ENCODE results near the gene CAB39L.

CAB39L gene

GRCh38 chr13:49395878-49396380 is 47.9 kb downstream of the CAB39L start:
- no peak for DNase-seq

DNA sequence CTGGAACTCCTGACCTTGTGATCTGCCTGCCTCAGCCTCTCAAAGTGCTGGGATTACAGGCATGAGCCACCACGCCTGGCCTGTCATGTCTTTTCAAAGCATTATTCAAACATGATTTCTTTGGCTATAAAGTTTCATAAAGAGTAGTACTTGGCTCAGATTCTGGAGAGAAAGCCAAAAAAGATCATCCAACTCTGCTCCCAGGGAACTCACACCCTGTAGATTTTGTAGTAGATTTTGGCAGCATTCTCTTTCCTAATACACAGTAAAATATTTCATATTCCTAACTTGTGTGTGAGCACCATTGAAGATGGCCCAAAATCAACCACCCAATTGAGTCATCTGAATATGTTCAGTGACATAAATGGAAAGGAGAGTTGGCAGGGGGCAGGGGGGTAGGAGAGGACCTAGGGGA is 48.4 kb downstream of the CAB39L start:
- DNase-seq, result no peak

DNA sequence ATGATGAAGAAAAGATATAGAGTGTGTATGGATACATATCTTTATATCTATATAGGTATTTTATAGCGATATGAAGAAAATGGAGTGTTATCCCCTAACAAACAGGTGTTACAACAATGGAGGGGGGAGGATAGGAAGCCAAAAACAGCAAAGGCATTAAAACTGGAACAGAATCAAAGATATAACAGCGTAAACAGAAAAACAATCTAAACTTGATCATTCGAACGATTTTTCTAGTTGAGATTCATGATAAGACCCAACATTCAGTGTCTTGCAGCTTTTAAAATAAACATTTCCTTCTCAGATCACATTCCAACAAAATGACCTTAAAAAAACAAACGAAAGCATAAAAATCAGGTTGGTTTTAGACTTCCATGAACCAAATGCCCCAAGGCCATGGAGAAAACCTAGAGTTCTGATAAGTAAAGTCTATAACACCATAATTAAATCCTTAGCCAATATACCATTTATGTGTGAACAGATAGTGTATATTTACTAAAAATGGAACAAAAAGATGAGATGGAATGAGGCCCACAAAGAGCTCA is 55.7 kb downstream of the CAB39L start:
- DNase-seq, result no peak

DNA sequence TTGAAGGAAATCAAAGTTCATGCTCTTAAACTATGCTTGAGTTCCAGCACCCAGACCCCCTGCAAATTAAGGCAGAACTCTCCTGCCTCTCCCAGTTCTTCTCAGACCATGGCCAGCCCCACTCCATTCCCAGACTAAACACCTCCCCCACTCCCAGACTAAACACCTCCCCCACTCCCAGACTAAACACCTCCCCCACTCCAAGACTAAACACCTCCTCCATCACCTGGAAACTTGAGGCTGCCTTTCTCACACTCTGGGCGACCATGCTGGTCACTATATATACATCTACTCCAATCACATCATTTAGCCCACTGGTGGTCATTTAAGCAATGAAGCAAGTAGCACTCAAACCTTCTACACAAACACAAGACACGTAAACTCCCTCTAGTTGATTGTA is 57.2 kb downstream of the CAB39L start:
- DNase-seq, result no peak

GRCh38 chr13:49376121-49376520 is 67.7 kb downstream of the CAB39L start:
- no peak for DNase-seq

DNA sequence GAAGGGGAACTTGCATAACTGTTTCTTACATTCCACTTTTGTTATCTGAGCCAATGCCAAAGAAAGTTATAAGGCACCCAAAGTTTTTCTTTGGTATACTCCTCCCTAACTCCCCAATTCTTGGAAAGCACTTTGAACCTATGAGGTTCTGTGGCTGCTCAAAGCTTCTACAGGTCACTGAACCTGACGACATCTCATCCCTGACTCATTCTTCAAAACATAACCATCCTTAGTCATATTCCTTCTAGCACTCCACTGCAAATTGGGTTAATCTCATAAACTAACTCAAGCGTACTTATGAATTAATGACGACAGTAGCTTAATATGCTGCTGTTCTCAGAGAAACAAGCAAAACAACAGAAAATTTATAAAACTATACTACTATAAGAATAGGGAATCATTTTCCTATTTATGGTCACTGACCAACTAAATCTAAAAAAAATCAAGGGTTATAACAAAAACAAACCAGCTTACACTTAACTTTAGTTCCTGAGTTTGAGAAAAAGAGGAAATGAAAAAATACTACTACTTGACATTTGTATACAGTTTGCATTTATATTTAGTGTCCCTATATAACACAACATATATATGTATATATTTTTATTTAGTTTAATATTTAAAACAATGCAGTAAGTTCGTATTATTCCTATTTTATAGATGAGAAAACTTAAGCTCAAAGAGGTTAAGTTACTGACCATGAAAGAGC is 69.1 kb downstream of the CAB39L start:
- no peak for DNase-seq

DNA sequence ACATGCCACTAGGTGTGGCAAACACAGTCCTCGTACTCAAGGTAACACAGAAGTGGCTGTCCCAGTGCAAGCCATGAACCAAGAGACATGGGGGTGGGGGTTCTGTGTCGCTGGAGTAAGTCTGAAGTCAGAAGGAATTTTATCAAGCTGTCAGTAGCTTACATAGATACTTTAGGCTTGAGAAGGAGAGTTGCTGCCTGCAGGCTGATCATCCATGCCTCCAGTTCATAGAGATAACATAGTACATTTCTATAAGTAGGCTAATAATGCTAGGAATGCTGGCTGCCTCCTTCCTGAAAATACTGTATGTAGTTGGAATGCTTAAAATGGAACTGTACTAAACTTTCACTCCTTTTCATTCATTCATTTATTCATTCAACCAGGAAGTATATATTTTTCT is 70.1 kb downstream of the CAB39L start:
- no peak for DNase-seq

GRCh38 chr13:49371943-49372613 is 71.8 kb downstream of the CAB39L start:
- DNase-seq, result no peak

DNA sequence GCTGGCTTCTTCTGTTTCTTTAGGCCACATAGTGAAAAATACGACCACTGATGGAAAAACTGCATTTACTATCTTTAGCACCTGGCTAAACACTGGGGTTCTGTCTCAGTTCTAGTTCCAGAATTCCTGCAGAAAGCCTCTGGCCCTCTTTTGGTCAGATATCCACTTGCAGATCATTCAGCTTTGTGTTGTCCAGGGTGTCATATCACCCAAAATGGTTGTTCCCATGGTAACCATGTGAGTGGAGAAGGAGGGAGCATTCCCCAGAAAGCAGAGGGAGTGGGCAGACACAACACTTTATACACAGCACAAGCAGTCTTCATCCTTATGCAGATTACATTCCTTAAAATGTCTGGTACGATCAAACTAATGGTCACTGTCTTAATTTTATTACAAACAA is 73.5 kb downstream of the CAB39L start:
- DNase-seq, result no peak

DNA sequence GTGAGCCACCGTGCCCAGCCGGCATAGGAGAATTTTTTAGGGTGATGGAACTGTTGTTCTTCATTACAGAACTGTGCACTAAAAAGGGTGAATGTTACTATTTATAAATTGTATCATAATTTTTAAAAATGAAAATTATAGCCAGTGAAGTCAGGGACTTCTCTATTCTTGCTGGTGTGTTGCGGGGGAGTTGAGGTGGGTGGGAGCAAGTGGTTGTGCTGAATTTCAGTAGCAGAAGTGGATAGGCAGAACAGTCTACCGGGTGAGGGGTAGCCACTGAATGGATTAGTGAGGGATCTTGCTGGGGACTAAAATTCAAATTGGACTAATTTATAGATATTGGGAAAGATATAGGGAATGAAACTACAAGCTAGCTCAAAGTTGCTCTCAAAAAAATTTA is 74.0 kb downstream of the CAB39L start:
- no peak for DNase-seq

- no peak for DNase-seq
Observed at GRCh38 chr13:49368688-49369087, 75.2 kb downstream of the CAB39L start.

GRCh38 chr13:49367640-49368422 is 76.0 kb downstream of the CAB39L start:
- no peak for DNase-seq

GRCh38 chr13:49366841-49367240 is 77.0 kb downstream of the CAB39L start:
- DNase-seq, result no peak

DNA sequence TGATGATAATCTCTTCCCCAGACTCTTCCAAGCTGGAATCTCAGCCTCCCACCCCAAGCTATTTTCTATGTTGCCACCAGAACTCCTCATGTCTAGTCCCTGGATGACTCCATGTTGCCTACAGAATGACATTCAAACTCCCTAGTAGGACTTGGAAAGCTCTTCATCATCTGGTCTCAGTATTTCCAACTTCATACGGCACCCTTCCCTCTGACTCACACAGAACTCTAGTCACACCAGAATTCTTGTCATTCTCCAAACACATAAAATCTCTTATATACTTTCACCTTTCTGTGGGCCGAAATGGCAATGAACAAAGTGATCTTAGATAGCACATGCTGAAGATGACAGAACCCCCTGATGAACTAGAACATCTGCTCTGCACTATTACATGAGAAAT is 86.2 kb downstream of the CAB39L start:
- no peak for DNase-seq

DNA sequence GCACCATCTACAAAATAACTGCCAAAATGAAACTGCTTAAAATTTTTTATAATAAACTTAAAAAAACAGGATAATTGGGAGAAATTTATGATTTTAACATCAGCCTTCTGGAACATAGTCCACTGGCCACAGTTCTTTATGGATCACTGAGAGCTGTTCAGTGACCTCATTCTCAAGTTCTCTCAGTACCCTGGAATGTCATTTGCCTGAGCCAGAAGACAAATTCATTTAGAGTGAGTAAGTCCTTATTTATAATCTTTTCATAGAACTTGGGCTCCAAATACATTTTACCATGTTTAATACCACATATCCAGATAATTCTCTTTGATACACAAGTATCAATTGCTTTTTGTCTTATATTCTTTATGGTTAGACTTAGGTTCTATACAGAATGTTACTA is 87.6 kb downstream of the CAB39L start:
- DNase-seq, result no peak

DNA sequence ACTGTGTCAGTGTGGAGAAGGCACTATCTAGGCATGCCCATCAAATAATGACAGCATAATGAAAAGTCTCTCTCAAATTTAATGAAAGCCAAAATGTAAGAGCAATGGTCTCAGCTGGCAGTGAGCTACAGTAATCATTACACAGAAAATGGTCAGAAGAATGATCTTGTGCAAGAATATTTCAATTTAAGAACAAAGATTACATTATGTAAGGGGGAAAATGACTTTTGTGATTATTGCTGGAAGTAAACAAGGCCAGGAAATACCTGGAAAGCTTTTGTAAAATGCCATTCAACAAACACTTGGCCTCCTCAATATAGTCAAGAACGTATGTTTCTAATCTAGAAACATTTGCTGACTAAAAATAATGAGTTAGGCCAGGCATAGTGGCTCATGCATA is 89.1 kb downstream of the CAB39L start:
- no peak for DNase-seq

- no peak for DNase-seq
Observed at GRCh38 chr13:49353908-49354307, 90.0 kb downstream of the CAB39L start.

GRCh38 chr13:49351871-49352270 is 92.0 kb downstream of the CAB39L start:
- no peak for DNase-seq

DNA sequence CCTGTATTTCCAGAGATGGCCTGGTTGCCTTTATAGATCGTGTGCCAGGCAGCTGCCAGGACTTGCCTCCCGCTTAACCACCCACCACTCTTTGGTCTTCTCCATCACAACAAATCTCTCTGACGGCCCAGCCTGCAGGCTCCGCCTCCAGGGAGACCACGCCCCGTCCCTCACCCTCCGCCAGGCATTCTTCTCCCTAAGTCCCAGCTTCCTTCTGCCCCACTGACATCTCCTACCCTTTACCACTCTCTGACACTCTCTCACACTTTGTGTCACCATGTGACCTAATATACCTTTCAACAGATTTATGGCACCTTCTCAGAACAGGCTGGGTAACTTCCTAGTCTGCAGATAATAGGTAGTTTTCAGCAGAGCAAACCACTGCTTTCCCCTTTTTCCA is 95.1 kb downstream of the CAB39L start:
- DNase-seq, result no peak

GRCh38 chr13:49347650-49348385 is 96.0 kb downstream of the CAB39L start:
- no peak for DNase-seq

DNA sequence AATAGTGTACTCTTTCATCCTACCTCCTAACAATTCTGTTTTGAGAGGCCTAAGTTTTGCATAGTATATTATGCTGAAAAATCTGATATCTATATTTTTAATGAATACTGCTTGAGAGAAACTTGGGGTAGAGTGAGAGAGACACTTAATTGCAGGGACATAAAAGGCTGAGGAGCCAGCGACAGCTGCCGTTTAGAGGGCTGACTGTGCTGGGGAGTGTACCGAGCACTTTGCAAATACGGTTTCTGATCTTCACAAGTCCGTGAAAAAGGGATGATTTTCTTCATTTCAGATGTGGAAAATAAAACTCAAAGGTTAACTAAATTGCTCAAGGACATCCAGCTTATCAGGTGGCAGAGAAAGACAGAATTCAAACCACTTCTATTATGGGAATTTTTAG is 97.4 kb downstream of the CAB39L start:
- DNase-seq, result no peak

DNA sequence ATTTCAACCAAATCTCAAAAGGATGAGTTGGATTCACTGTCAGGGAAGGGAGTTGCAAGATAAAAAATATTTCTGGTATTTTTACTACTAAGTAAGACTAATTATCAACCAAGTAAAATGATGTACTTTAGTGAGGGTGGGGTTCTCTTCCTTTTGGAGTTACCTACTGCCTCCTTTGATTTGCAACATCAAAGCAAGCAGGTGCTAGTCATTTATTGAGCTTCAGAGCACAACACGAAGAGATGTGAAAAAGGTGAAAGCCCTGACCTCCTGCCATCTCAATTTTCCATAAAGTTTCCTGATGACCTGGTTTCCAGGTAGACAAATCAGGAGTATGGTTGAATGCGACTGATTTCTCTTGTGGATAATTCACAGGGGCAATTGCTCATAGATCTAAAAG is 100.1 kb downstream of the CAB39L start:
- no peak for DNase-seq

DNA sequence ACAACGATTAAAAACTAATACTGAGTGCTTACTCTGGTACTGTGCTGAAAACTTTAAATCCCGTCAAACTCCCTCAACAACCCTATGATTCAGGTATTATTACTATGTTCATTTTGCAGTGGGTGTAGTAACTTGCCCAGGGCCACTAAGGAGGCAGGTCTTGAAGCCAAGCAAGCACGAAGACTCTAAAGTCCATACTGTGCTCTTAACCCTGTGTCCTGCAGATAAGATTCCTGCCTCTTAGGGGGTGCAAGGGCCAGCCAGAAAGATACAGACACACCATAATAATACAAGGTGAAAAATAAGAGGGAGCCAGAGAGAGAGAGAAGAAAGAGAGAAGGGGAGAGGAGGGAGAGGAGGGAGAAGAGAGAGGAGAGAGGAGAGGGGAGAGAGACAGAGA is 100.6 kb downstream of the CAB39L start:
- no peak for DNase-seq
